ENCODE results near the gene TRAK1. TPM values are rescaled to one million over a fixed set of nuclear protein-coding genes. Genes with fewer than 3 reads are reported as not detected.

TRAK1 gene
- total and polyA plus RNA-seq, 10 of the 15 experiments (the other 5 are each of a cell fraction or from before 2014, with no cell fraction given), result 6.6 to 46.2 (median 23.7) TPM

DNA sequence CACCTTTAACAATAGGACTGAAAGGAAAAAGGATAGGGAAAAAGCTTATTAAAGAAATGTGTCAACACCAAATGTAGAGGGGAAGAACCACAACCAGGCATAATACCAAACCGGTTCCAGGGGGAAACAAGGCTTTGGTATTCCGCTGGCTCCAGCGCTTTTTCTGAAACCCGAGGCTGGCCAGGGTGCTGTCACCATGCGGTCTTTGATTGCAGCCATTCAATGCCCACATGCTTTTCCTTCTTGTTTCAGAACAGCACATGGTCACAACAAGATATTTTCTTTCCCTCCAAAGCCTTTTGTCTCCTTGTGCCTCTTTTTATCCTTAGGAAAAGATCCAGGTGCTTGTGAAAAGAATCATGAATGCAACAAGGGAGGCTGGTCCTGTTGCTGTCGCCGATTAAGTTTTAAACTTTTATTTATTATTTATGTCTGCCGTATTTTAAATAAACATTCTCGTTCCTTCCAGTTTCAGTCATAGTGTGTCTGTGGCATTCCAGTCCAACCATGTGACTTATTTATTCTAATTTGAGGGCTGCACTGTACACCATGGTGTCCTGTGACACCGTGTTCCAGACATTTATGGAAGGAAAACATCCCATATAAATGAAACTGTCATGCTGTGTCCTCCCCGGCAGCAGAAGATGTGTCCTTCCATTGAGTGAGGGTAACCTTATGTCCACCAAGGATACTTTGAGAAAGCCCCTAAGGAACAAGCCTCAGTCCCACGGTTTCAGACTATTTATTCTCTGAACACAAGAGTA, 133.7 kb downstream of the TRAK1 start (continued):
- TF ChIP-seq, protein P1, sequence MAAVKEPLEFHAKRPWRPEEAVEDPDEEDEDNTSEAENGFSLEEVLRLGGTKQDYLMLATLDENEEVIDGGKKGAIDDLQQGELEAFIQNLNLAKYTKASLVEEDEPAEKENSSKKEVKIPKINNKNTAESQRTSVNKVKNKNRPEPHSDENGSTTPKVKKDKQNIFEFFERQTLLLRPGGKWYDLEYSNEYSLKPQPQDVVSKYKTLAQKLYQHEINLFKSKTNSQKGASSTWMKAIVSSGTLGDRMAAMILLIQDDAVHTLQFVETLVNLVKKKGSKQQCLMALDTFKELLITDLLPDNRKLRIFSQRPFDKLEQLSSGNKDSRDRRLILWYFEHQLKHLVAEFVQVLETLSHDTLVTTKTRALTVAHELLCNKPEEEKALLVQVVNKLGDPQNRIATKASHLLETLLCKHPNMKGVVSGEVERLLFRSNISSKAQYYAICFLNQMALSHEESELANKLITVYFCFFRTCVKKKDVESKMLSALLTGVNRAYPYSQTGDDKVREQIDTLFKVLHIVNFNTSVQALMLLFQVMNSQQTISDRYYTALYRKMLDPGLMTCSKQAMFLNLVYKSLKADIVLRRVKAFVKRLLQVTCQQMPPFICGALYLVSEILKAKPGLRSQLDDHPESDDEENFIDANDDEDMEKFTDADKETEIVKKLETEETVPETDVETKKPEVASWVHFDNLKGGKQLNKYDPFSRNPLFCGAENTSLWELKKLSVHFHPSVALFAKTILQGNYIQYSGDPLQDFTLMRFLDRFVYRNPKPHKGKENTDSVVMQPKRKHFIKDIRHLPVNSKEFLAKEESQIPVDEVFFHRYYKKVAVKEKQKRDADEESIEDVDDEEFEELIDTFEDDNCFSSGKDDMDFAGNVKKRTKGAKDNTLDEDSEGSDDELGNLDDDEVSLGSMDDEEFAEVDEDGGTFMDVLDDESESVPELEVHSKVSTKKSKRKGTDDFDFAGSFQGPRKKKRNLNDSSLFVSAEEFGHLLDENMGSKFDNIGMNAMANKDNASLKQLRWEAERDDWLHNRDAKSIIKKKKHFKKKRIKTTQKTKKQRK (IDR thresholded peaks at IDR 0.05; ENCODE audit: low read depth, low read length), result no peak

DNA sequence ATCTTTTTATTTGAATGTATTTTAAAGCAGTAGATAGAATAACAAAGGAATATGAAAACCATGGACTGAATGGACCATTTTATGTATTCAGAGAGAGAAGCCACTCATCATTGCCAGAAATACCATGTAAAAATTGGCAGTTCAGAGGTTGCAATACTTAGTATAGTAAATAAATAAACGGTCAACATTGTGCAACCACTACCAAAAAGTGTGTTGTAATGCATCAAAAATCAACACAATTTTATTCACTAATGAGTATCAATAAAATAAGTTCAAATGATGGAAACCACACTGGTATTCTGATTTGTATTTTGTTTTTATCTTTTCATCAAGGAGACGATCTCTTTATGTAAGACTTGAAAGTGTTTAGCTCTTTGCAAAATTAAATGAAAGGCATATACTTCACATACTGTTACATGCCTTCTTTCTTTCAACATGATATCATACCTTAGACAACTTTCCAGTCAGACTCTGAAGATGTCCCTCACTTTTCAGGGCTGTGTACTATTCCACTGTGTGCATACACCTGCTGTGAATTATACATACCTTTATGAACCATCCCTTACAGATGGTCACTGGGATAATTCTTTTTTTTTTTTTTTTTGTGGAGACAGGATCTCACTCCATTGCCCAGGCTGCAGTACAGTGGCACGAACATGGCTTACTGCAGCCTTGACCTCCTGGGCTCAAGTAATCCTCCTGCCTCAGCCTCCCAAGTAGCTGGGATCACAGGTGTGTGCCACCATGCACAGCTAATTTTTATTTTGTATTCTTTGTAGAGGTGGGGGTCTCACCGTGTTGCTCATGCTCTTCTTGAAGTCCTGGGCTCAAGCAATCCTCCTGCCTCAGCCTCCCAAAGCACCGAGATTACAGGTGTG, 134.6 kb downstream of the TRAK1 start:
- FAIRE-seq, result no peak
- RAD21 ChIA-PET (ENCODE audit: unreplicated experiment), result no interaction called here
- no peak overlapping the region for H3K4me3 ChIP-seq
- TF ChIP-seq, protein P2, sequence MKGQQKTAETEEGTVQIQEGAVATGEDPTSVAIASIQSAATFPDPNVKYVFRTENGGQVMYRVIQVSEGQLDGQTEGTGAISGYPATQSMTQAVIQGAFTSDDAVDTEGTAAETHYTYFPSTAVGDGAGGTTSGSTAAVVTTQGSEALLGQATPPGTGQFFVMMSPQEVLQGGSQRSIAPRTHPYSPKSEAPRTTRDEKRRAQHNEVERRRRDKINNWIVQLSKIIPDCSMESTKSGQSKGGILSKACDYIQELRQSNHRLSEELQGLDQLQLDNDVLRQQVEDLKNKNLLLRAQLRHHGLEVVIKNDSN (IDR thresholded peaks at IDR 0.05; ENCODE audit: borderline replicate concordance, extremely low read length, insufficient read depth, low read depth, low read length), result no peak
- TF ChIP-seq CEBPB (IDR thresholded peaks at IDR 0.05; ENCODE audit: borderline replicate concordance in 1 of 2, low read depth in 2 of 2, low read length in 2 of 2) (no peak), RBBP5 (conservative IDR thresholded peaks at IDR 0.05) (no peak), NFYB (IDR thresholded peaks at IDR 0.05; ENCODE audit: insufficient read depth, low read depth, low read length) (no peak), SUPT20H (IDR thresholded peaks at IDR 0.05; ENCODE audit: borderline replicate concordance, control insufficient read depth, low read depth, low read length) (no peak)
- TF ChIP-seq, protein P3, sequence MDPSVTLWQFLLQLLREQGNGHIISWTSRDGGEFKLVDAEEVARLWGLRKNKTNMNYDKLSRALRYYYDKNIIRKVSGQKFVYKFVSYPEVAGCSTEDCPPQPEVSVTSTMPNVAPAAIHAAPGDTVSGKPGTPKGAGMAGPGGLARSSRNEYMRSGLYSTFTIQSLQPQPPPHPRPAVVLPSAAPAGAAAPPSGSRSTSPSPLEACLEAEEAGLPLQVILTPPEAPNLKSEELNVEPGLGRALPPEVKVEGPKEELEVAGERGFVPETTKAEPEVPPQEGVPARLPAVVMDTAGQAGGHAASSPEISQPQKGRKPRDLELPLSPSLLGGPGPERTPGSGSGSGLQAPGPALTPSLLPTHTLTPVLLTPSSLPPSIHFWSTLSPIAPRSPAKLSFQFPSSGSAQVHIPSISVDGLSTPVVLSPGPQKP (IDR thresholded peaks at IDR 0.05; ENCODE audit: low read depth, low read length), result no peak
- TF ChIP-seq, protein P4, sequence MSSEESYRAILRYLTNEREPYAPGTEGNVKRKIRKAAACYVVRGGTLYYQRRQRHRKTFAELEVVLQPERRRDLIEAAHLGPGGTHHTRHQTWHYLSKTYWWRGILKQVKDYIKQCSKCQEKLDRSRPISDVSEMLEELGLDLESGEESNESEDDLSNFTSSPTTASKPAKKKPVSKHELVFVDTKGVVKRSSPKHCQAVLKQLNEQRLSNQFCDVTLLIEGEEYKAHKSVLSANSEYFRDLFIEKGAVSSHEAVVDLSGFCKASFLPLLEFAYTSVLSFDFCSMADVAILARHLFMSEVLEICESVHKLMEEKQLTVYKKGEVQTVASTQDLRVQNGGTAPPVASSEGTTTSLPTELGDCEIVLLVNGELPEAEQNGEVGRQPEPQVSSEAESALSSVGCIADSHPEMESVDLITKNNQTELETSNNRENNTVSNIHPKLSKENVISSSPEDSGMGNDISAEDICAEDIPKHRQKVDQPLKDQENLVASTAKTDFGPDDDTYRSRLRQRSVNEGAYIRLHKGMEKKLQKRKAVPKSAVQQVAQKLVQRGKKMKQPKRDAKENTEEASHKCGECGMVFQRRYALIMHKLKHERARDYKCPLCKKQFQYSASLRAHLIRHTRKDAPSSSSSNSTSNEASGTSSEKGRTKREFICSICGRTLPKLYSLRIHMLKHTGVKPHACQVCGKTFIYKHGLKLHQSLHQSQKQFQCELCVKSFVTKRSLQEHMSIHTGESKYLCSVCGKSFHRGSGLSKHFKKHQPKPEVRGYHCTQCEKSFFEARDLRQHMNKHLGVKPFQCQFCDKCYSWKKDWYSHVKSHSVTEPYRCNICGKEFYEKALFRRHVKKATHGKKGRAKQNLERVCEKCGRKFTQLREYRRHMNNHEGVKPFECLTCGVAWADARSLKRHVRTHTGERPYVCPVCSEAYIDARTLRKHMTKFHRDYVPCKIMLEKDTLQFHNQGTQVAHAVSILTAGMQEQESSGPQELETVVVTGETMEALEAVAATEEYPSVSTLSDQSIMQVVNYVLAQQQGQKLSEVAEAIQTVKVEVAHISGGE (CRISPR knock-in tag; IDR thresholded peaks at IDR 0.05), result no peak

More for the DNA sequence above, 134.6 kb downstream of the TRAK1 start:
- intact Hi-C loops (cut with micrococcal nuclease; ENCODE audit: unreplicated experiment), result loop anchor here (5.0 kb wide), 1 partner anchor 333 kb away; no protein-coding TSS in a partner anchor
- no peak overlapping the region for H3K27ac ChIP-seq (ENCODE audit: control insufficient read depth, insufficient read depth)
- no TSS peak for BruUV-seq (replicated peaks)
- peaks cover 8 to 22% of the 10 kb centered on the region in 2 experiments for H3K36me3 ChIP-seq (ENCODE audit: control insufficient read depth in 2 of 2, insufficient read depth in 2 of 2, low read length in 1 of 2)
- POLR2A ChIA-PET, result no interaction called here
- DNase-seq (ENCODE audit: low read depth, low spot score) (no peak), ATAC-seq (no peak)
- no peak overlapping the region for H3K9ac ChIP-seq (ENCODE audit: control insufficient read depth, insufficient read depth, low read length)
- H4K20me1 ChIP-seq (ENCODE audit: control insufficient read depth, insufficient read depth), result no peaks in the 10 kb centered on the region
- no peaks in the 10 kb centered on the region for H3K27me3 ChIP-seq (replicated peaks in 1 of 2; ENCODE audit: control insufficient read depth in 2 of 2, insufficient read depth in 2 of 2, low read length in 1 of 2)
- H3K4me1 ChIP-seq (ENCODE audit: control insufficient read depth, insufficient read depth, low read length), result peaks cover 3% of the 10 kb centered on the region; the same call in 1 of the 2 replicates
- CTCF ChIA-PET, result no interaction called here
- SMC1A ChIA-PET (ENCODE audit: uncharacterized antibody, unreplicated experiment), result no interaction called here
- 87% methylated on average over 5 of the region's 5 CpGs for WGBS (ENCODE audit: insufficient coverage, insufficient replicate concordance, low lambda C conversion rate, missing lambda C conversion rate)
- no peak overlapping the region for H2AFZ ChIP-seq (ENCODE audit: control insufficient read depth, low read depth, low read length)
- H3K79me2 ChIP-seq (ENCODE audit: control insufficient read depth, insufficient read depth, low read length), result no peaks in the 10 kb centered on the region
- in situ Hi-C loops (cut with MboI), result loop anchor here (5.0 to 10.0 kb wide), 2 partner anchors 103 to 331 kb away; no protein-coding TSS in a partner anchor
- no peak overlapping the region for H3K4me2 ChIP-seq (ENCODE audit: control insufficient read depth, insufficient read depth)
- H3K9me3 ChIP-seq (replicated peaks; ENCODE audit: control insufficient read depth, insufficient read depth, low read length), result no peaks in the 10 kb centered on the region; the same call in 2 of the 3 replicates

Data from GM12878 (cell line).